Measurements from ENCODE around the gene C15orf40.
"Not testable (repeated sequence)": the region's sequence is repeated elsewhere in the genome, so short reads cannot be mapped to it uniquely, and the experiment has no call there.

The C15orf40 gene

DNA sequence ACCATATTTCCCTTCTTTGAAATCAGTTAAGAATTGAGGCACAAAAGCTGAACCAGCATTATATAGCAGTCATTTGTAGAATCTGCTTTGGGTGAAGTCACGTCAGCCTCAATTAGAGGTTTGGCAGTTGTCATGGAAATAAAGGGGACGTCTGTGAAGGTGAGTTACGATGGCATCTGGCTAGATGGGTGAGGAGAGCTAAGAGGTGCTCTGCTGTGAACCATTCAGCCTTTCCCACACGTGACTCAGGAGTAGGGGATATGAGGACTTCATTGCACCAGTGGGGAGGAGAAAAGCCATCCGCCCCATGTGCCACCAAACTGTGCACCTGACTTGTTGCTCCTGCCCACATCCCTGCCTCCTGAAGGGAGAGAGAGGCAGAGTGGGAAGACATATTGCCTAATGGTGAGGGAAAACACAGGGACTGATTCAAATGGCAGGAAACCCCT, 2.8 kb upstream of the C15orf40 start:
- no peak overlapping the region for H3K4me3 ChIP-seq (replicated peaks; ENCODE audit: low read depth, low read length)
- TF ChIP-seq, protein P1, sequence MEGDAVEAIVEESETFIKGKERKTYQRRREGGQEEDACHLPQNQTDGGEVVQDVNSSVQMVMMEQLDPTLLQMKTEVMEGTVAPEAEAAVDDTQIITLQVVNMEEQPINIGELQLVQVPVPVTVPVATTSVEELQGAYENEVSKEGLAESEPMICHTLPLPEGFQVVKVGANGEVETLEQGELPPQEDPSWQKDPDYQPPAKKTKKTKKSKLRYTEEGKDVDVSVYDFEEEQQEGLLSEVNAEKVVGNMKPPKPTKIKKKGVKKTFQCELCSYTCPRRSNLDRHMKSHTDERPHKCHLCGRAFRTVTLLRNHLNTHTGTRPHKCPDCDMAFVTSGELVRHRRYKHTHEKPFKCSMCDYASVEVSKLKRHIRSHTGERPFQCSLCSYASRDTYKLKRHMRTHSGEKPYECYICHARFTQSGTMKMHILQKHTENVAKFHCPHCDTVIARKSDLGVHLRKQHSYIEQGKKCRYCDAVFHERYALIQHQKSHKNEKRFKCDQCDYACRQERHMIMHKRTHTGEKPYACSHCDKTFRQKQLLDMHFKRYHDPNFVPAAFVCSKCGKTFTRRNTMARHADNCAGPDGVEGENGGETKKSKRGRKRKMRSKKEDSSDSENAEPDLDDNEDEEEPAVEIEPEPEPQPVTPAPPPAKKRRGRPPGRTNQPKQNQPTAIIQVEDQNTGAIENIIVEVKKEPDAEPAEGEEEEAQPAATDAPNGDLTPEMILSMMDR (IDR thresholded peaks at IDR 0.05; ENCODE audit: low read length, missing control alignments), result no peak
- no peak for DNase-seq (ENCODE audit: low read depth)

GRCh38 chr15:83012636-83013035, 1.2 kb upstream of the C15orf40 start:
- TF ChIP-seq, protein P1 (IDR thresholded peaks at IDR 0.05; ENCODE audit: low read length, missing control alignments), result no peak
- no peak for DNase-seq (ENCODE audit: low read depth)
- H3K4me3 ChIP-seq (replicated peaks; ENCODE audit: low read depth, low read length), result no peak overlapping the region

- TF ChIP-seq, protein P1 (IDR thresholded peaks at IDR 0.05; ENCODE audit: low read length, missing control alignments), result no peak
- H3K4me3 ChIP-seq (replicated peaks; ENCODE audit: low read depth, low read length), result peak overlapping the region; percentile 100
- DNase-seq (ENCODE audit: low read depth), result no peak
These were observed 612 bp upstream of the C15orf40 start for GRCh38 chr15:83012076-83012426.

DNA sequence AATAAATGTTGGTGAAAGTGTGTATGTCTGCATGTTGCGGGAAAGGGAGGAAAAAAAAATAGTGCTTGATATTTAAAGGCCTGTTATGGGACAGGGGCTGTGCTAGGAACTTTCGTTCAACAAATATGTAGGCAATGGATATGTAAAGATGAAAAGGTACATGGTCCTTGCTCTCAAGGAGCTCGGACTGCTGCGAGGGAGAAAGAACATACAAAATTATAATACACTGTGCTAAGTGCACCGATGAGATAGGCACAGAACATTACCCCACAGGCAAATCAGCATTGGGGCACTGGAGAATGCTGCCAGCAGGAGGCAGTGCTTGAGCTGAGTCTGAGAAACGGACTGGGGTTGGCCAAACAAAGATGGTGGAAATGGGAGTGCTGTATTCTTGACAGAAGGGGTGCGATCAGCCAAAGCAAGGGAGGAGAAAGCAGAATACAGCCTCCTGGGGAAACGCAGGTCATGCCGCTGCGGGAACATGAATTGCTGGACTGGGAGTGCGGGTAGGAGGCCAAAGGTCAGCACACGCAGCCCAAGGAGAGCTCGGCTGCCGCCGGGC, 649 bp downstream of the C15orf40 start:
- DNase-seq (ENCODE audit: low read depth), result peak; percentile 88
- TF ChIP-seq, protein P1 (IDR thresholded peaks at IDR 0.05; ENCODE audit: low read length, missing control alignments), result no peak

DNA sequence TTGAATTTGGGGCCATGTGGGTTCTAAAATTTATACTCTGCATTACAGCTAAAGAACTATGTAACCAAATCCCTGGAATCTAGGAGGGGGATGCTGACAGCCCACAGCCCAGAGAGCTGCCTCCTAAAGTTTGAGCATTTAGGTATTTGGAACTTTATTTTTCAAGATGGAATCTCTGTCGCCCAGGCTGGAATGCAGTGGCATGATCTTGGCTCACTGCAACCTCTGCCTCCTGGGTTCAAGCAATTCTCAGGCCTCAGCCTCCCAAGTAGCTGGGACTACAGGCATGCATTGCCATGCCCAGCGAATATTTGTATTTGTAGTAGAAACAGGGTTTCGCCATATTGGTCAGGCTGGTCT, 10.8 kb downstream of the C15orf40 start:
- DNase-seq (ENCODE audit: low read depth); H3K4me3 ChIP-seq (replicated peaks; ENCODE audit: low read depth, low read length): not testable (repeated sequence)

More for the DNA sequence above, 649 bp downstream of the C15orf40 start:
- H3K4me3 ChIP-seq (replicated peaks; ENCODE audit: low read depth, low read length), result peak overlapping the region; percentile 100

DNA sequence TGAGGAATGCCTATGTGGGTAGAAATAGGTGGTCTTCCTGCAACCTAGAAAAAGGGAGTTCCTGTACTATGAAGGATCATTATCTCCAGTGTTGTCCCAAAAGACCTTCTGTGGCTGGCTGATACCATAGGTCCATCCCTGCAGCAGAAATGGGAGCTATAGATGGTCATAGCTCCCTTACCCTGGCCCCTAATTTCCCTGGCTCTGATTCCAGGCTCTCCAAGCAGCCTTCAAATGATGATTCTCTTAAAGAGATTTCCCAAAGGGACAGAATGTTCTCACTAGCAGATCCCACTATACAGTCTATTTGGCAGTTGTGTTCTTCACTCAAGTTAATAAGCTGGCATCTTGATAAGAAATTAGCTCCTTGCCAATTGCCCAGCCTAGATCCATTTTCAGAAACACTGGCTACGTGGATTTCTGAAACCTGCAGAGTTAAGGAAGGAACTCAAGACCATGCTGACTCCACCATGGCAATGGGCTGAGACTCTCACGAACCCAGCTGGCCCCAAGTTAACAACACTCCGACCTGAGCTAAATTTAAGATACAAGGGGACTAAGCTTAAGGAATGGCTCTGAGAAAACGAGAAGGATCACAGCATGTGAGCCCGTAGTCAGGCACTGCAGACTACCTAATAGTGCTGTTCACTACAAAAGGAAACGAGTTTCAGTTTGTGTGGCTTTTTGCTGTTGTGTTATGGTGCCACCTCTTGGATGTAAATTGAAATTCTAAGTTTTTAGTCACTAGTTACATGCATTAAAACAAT, 11.4 kb downstream of the C15orf40 start:
- TF ChIP-seq, protein P1 (IDR thresholded peaks at IDR 0.05; ENCODE audit: low read length, missing control alignments), result peak; percentile 51
- H3K4me3 ChIP-seq (replicated peaks; ENCODE audit: low read depth, low read length), result peak overlapping the region; percentile 35
- DNase-seq (ENCODE audit: low read depth), result peak; percentile 74

DNA sequence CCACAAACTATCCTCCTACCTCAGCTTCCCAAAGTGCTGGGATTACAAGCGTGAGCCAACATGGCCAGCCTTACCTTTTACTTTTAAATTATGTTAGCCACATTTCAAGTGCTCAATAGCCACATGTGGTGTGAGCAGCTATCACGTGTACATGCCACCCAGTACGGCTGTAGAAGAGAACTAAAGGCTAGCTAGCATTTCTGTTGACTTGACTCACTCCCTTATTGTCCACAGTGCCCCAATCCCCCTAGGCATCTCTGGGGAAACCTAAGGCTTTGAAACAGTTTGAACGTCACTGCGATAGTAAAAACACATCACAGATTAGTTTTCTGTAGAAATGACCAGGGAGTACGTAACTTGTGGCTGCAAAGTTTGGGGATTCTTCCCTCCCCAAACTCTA, 12.0 kb downstream of the C15orf40 start:
- H3K4me3 ChIP-seq (replicated peaks; ENCODE audit: low read depth, low read length), result no peak overlapping the region
- TF ChIP-seq, protein P1 (IDR thresholded peaks at IDR 0.05; ENCODE audit: low read length, missing control alignments), result no peak
- DNase-seq (ENCODE audit: low read depth), result no peak
